OCI-LY3 (cell line): Measurements from ENCODE around the gene PPP1R14D.

Experiments used
- H2AFZ ChIP-seq: fragments of 200-600, 300-600 bp; shearing (Covaris generic); 2 replicates; pipeline ENCODE4 v1.6.0; 2014; ENCODE audit warnings: antibody characterized with exemption, low read depth, low read length
- H3K27ac ChIP-seq: fragments of 200-600, 300-600 bp; sonication (generic); 2 replicates; pipeline ENCODE4 v1.5.1; 2014; ENCODE audit warnings: mild to moderate bottlenecking, low read length, moderate library complexity, mixed read lengths
- H3K27me3 ChIP-seq: fragments of 200-600, 300-600 bp; sonication (generic); 2 replicates; pipeline ENCODE4 v1.6.1; 2014; ENCODE audit warnings: low read depth, low read length, mixed read lengths
- H3K36me3 ChIP-seq: fragments of 200-600, 300-600 bp; sonication (generic); replicated peaks from 2 replicates; pipeline ENCODE3; 2014; ENCODE audit warnings: low read depth, low read length, mixed read lengths
- H3K4me1 ChIP-seq: fragments of 300-600, 200-600 bp; sonication (generic); 2 replicates; pipeline ENCODE4 v1.6.1; 2014; ENCODE audit warnings: low read length, mixed read lengths
- H3K4me2 ChIP-seq: fragments of 200-600, 300-600 bp; sonication (generic); 2 replicates; pipeline ENCODE4 v1.6.1; 2014; ENCODE audit warnings: low read length, mixed read lengths
- H3K4me3 ChIP-seq: fragments of 300-600, 200-600 bp; sonication (generic); 2 replicates; pipeline ENCODE4 v1.5.1; 2014; ENCODE audit warnings: antibody characterized with exemption, mild to moderate bottlenecking, low read length, moderate library complexity
- H3K79me2 ChIP-seq: fragments of 300-600, 200-600 bp; shearing (Covaris generic); 2 replicates; pipeline ENCODE4 v1.6.1; 2014; ENCODE audit warnings: mild to moderate bottlenecking, low read length, mixed read lengths
- H3K9ac ChIP-seq: fragments of 300-600, 200-600 bp; shearing (Covaris generic); 2 replicates; pipeline ENCODE4 v1.6.0; 2014; ENCODE audit warnings: mild to moderate bottlenecking, low read length, moderate library complexity
- H3K9me3 ChIP-seq: fragments of 200-600, 300-600 bp; shearing (Covaris generic); 2 replicates; pipeline ENCODE4 v1.6.1; 2014; ENCODE audit warnings: low read length, mixed read lengths; ENCODE audit not compliant: insufficient read depth
- H4K20me1 ChIP-seq: fragments of 200-600, 300-600 bp; sonication (generic); 2 replicates; pipeline ENCODE4 v1.6.1; 2016; ENCODE audit warnings: low read length, mixed read lengths; ENCODE audit not compliant: insufficient read depth
- EZH2phosphoT487 ChIP-seq: fragments of 200-600 bp; shearing (Covaris generic); IDR thresholded peaks from 2 replicates; pipeline ENCODE4 v1.6.1; 2018; ENCODE audit warnings: antibody characterized with exemption, mixed run types, low read depth
- TF ChIP-seq, protein P1 (sequence below): fragments of 200-600, 300-600 bp; sonication (generic); IDR thresholded peaks from 2 replicates; pipeline ENCODE4 v1.5.1; 2014; ENCODE audit warnings: antibody characterized with exemption, low read length, low read depth

The PPP1R14D gene

DNA sequence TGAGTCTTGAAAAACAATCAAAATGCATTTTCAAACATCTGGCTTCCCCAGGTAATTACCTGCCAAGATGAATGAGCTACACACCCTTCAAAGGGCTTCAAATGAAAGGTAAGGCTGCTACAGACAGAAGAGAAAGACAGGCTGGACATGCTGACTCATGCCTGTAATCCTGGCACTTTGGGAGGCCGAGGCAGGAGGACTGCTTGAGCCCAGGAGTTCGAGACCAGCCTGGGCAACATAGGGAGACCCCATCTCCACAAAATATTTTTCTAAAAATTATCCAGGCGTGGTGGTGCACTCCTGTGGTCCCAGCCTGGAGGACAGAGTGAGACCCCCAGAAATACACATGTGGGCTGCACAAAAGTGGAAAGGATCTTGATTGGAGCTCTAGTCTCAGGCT is 36.1 kb downstream of the PPP1R14D start:
- H3K9me3 ChIP-seq = no peaks in the 10 kb centered on the region
- no peak overlapping the region for H3K4me2 ChIP-seq
- H4K20me1 ChIP-seq = no peaks in the 10 kb centered on the region
- H3K36me3 ChIP-seq = no peaks in the 10 kb centered on the region
- H3K79me2 ChIP-seq = no peaks in the 10 kb centered on the region
- no peak overlapping the region for H3K9ac ChIP-seq
- no peak overlapping the region for H3K27ac ChIP-seq
- TF ChIP-seq EZH2phosphoT487 = no peak
- TF ChIP-seq, protein P1, sequence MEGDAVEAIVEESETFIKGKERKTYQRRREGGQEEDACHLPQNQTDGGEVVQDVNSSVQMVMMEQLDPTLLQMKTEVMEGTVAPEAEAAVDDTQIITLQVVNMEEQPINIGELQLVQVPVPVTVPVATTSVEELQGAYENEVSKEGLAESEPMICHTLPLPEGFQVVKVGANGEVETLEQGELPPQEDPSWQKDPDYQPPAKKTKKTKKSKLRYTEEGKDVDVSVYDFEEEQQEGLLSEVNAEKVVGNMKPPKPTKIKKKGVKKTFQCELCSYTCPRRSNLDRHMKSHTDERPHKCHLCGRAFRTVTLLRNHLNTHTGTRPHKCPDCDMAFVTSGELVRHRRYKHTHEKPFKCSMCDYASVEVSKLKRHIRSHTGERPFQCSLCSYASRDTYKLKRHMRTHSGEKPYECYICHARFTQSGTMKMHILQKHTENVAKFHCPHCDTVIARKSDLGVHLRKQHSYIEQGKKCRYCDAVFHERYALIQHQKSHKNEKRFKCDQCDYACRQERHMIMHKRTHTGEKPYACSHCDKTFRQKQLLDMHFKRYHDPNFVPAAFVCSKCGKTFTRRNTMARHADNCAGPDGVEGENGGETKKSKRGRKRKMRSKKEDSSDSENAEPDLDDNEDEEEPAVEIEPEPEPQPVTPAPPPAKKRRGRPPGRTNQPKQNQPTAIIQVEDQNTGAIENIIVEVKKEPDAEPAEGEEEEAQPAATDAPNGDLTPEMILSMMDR = no peak
- H3K4me1 ChIP-seq = no peaks in the 10 kb centered on the region
- H2AFZ ChIP-seq = no peak overlapping the region
- H3K4me3 ChIP-seq = no peak overlapping the region
- no peaks in the 10 kb centered on the region for H3K27me3 ChIP-seq

DNA sequence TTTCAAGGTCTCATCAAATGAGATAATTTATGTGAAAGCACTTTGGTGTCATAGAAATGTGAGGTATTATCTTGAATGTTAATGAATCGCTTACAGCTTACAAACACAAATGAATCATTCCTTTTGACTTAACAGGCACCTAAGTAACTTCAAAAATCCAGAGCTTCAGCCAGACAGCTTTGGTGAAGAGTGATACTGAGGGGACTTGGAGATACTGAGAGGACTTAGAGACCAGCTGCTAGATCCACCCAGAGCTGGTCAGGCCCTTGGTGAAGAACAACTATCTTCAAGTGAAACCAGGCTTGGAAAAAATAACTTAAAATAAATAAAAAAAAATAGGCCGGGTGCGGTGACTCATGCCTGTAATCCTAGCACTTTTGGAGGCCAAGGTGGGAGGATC is 37.8 kb downstream of the PPP1R14D start:
- H3K27ac ChIP-seq = no peak overlapping the region
- no peak overlapping the region for H2AFZ ChIP-seq

DNA sequence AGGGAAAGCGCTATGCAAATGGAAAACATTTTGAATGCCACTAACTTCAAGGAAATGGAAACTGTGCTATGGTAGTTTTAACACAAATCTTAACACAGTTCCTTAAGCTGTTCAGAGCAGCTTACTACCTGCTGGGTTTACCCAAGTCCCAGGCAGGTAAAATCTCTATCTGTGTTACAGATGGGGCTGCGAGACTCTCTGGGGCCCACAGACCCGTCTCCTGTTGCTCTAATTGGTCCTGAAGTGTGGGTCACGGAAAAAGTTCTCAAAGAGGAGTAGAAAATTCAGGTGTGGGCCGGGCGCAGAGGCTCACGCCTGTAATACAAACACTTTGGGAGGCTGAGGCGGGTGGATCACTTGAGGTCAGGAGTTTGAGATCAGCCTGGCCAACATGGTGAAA is 38.5 kb downstream of the PPP1R14D start:
- H2AFZ ChIP-seq = no peak overlapping the region
- no peaks in the 10 kb centered on the region for H3K9me3 ChIP-seq
- no peak overlapping the region for H3K4me2 ChIP-seq
- H3K4me3 ChIP-seq = no peak overlapping the region
- no peaks in the 10 kb centered on the region for H3K27me3 ChIP-seq
- H3K79me2 ChIP-seq = no peaks in the 10 kb centered on the region
- no peak for TF ChIP-seq EZH2phosphoT487
- TF ChIP-seq, protein P1 = no peak
- no peaks in the 10 kb centered on the region for H3K4me1 ChIP-seq
- H3K27ac ChIP-seq = no peak overlapping the region
- H3K9ac ChIP-seq = no peak overlapping the region
- no peaks in the 10 kb centered on the region for H4K20me1 ChIP-seq
- no peaks in the 10 kb centered on the region for H3K36me3 ChIP-seq

More for the DNA sequence above, 37.8 kb downstream of the PPP1R14D start:
- Histone ChIP-seq H3K4me3 (no peak overlapping the region), H3K4me1 (no peaks in the 10 kb centered on the region), H3K79me2 (no peaks in the 10 kb centered on the region), H3K9me3 (no peaks in the 10 kb centered on the region), H3K9ac (no peak overlapping the region), H3K36me3 (no peaks in the 10 kb centered on the region), H3K4me2 (no peak overlapping the region), H3K27me3 (no peaks in the 10 kb centered on the region), H4K20me1 (no peaks in the 10 kb centered on the region)
- TF ChIP-seq EZH2phosphoT487 = no peak
- TF ChIP-seq, protein P1 = no peak

DNA sequence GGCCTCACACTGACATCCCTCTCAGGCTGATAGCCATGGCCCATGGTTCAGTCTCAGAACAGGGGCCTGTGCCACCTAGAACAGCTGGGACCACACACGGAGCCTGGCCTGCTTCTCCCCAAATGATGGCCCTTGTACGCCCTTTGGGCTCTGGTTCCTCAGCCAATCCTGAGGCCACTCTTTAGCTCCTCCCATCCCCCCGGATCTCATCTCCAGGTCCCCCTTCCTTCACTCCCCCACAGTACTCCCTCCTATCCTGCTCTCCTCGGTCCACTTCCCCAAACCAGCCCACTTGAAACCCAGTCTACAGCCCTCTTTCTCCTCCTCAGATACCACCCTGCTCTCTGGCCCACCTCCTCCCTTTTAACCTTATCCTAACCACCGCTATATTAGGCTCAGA is 39.4 kb downstream of the PPP1R14D start:
- Histone ChIP-seq H3K4me1 (no peaks in the 10 kb centered on the region), H3K36me3 (no peaks in the 10 kb centered on the region), H3K9me3 (no peaks in the 10 kb centered on the region), H4K20me1 (no peaks in the 10 kb centered on the region), H3K79me2 (no peaks in the 10 kb centered on the region), H2AFZ (no peak overlapping the region), H3K9ac (no peak overlapping the region), H3K27ac (no peak overlapping the region), H3K4me3 (no peak overlapping the region), H3K27me3 (no peaks in the 10 kb centered on the region), H3K4me2 (no peak overlapping the region)
- no peak for TF ChIP-seq EZH2phosphoT487
- TF ChIP-seq, protein P1 = no peak
